22Rv1 (cell line): ENCODE data around the gene FOXJ2.

ENCODE experiments used
- ZFX ChIP-seq: fragments of 450-650 bp; IDR thresholded peaks from 2 replicates; pipeline ENCODE4 v1.6.1; 2017; ENCODE audit warnings: antibody characterized with exemption, borderline replicate concordance
- TF ChIP-seq, protein P1 (sequence below): fragments of 450-650 bp; IDR thresholded peaks from 2 replicates; pipeline ENCODE4 v1.5.1; 2017; ENCODE audit warnings: mild to moderate bottlenecking

DNA sequence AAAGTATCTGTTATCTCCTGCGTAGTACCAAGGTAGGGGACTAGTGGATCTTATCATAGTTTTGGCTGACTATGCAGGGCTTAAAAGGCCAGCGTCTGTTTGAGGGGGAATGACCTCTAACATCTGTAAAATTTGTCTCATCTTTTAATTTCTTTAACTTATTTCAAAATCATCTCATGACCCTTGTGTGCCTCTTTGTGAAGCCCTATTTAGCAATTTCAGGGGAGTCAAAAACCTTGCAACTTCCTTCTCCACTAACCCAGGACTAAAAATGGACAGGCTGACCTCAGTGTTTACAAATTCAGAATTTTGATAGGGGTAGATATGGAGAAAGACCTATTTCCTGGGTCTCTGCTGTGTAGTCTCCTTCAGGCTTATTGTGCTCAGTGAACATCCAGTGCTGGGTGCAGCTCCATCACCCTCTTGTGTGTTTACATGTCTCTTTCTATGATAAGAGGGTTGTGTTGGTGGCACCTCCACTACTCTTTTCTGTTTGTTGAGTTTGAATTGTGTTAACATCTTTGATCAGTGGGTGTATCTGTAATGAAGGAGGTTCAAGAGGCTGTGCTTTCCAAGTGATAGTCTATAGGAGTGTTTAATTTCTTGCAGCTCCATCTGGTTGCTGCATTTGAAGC lies 63.9 kb downstream of the FOXJ2 start:
- TF ChIP-seq, protein P1, sequence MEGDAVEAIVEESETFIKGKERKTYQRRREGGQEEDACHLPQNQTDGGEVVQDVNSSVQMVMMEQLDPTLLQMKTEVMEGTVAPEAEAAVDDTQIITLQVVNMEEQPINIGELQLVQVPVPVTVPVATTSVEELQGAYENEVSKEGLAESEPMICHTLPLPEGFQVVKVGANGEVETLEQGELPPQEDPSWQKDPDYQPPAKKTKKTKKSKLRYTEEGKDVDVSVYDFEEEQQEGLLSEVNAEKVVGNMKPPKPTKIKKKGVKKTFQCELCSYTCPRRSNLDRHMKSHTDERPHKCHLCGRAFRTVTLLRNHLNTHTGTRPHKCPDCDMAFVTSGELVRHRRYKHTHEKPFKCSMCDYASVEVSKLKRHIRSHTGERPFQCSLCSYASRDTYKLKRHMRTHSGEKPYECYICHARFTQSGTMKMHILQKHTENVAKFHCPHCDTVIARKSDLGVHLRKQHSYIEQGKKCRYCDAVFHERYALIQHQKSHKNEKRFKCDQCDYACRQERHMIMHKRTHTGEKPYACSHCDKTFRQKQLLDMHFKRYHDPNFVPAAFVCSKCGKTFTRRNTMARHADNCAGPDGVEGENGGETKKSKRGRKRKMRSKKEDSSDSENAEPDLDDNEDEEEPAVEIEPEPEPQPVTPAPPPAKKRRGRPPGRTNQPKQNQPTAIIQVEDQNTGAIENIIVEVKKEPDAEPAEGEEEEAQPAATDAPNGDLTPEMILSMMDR, result no peak
- no peak for TF ChIP-seq ZFX
